IMR-90 (cell line): ENCODE measurements around the gene TAL1. TPM values are rescaled to one million over a fixed set of nuclear protein-coding genes. Genes with fewer than 3 reads are reported as not detected.

Source experiments
- ATAC-seq: fragments of 200-7000 bp; cut with Tn5 transposase; 2 replicates; pipeline ENCODE4 v1.9.1; 2020; ENCODE audit warnings: low read depth, mild to moderate bottlenecking, moderate library complexity
- BruUV-seq: library from RNA; stranded (reverse); fragments of 400-500 nt; replicated peaks from 2 replicates; lab custom pipeline; 2021; lab: Mats Ljungman, UMichigan
- CTCF ChIA-PET: fragments of 300-600 bp; formaldehyde crosslinking; extraction: SDS; loops from one replicate; lab custom pipeline; 2021; ENCODE audit warnings: antibody characterized with exemption; lab: Yijun Ruan, JAX
- POLR2A ChIA-PET: fragments of 300-600 bp; sonication (Branson Sonifier 250); formaldehyde crosslinking; loops from one replicate; lab custom pipeline; 2022; ENCODE audit warnings: antibody characterized with exemption; ENCODE audit not compliant: unreplicated experiment; lab: Charles Lee
- DNase-seq: peaks from one replicate; pipeline ENCODE4 v3.0.0; 2013
- H2AFZ ChIP-seq: replicated peaks from 2 replicates; pipeline ENCODE3; 2013; ENCODE audit warnings: low read length, mild to moderate bottlenecking; ENCODE audit not compliant: poor library complexity
- H2AK5ac ChIP-seq: 2 replicates; pipeline ENCODE4 v1.6.1; 2013; ENCODE audit warnings: low read depth, low read length, inconsistent platforms
- H2AK9ac ChIP-seq: replicated peaks from 2 replicates; pipeline ENCODE3; 2013; ENCODE audit warnings: mild to moderate bottlenecking, low read depth, low read length, moderate library complexity; ENCODE audit not compliant: poor library complexity
- H2BK120ac ChIP-seq: 2 replicates; pipeline ENCODE4 v1.6.1; 2013; ENCODE audit warnings: low read depth, low read length, inconsistent platforms
- H2BK15ac ChIP-seq: 3 replicates; pipeline ENCODE4 v1.6.1; 2013; ENCODE audit warnings: low read depth, low read length, inconsistent platforms
- H2BK20ac ChIP-seq: 2 replicates; pipeline ENCODE4 v1.6.1; 2013; ENCODE audit warnings: low read depth, mild to moderate bottlenecking, inconsistent platforms, low read length, moderate library complexity
- H2BK5ac ChIP-seq: 2 replicates; pipeline ENCODE4 v1.6.1; 2013; ENCODE audit warnings: mild to moderate bottlenecking, low read depth, low read length, inconsistent platforms; ENCODE audit not compliant: poor library complexity, severe bottlenecking
- H3K14ac ChIP-seq: replicated peaks from 2 replicates; pipeline ENCODE4 v1.6.1; 2013; ENCODE audit warnings: low read depth, low read length, inconsistent platforms
- H3K18ac ChIP-seq: 2 replicates; pipeline ENCODE4 v1.6.1; 2013; ENCODE audit warnings: low read depth, low read length, control low read depth
- H3K23ac ChIP-seq: 2 replicates; pipeline ENCODE4 v1.6.1; 2013; ENCODE audit warnings: low read depth, low read length, inconsistent platforms
- H3K27ac ChIP-seq: 2 replicates; pipeline ENCODE4 v1.5.1; 2013; ENCODE audit warnings: mild to moderate bottlenecking, control low read depth, low read length; ENCODE audit not compliant: insufficient read depth
- H3K27me3 ChIP-seq: 2 replicates; pipeline ENCODE4 v1.6.1; 2013; ENCODE audit warnings: low read length; ENCODE audit not compliant: control insufficient read depth, insufficient read depth
- H3K36me3 ChIP-seq: 2 replicates; pipeline ENCODE4 v1.6.1; 2013; ENCODE audit warnings: low read length, mixed read lengths; ENCODE audit not compliant: control insufficient read depth, insufficient read depth
- H3K4ac ChIP-seq: 2 replicates; pipeline ENCODE4 v1.6.1; 2013; ENCODE audit warnings: low read depth, low read length, inconsistent platforms
- H3K4me1 ChIP-seq: 2 replicates; pipeline ENCODE4 v1.6.1; 2013; ENCODE audit warnings: low read length, mixed read lengths; ENCODE audit not compliant: control insufficient read depth, insufficient read depth
- H3K4me2 ChIP-seq: 2 replicates; pipeline ENCODE4 v1.6.1; 2013; ENCODE audit warnings: low read depth, mild to moderate bottlenecking, control low read depth, low read length, moderate library complexity
- H3K4me3 ChIP-seq: 2 replicates; pipeline ENCODE4 v1.5.1; 2013; ENCODE audit warnings: low read depth, mild to moderate bottlenecking, control low read depth, low read length, moderate library complexity; ENCODE audit not compliant: insufficient read depth
- H3K56ac ChIP-seq: 2 replicates; pipeline ENCODE4 v1.6.1; 2013; ENCODE audit warnings: low read length, inconsistent platforms; ENCODE audit not compliant: insufficient read depth; ENCODE audit errors: extremely low read depth
- H3K79me1 ChIP-seq, 2 experiments: 2 replicates each; pipeline ENCODE4 v1.6.1; 2013; ENCODE audit warnings: low read length in 2 of 2, inconsistent platforms in 1 of 2, low read depth in 1 of 2
- H3K9ac ChIP-seq: 2 replicates; pipeline ENCODE4 v1.6.1; 2013; ENCODE audit warnings: low read depth, low read length, control low read depth
- H3K9me1 ChIP-seq: 2 replicates; pipeline ENCODE4 v1.6.1; 2013; ENCODE audit warnings: low read length, inconsistent platforms; ENCODE audit not compliant: insufficient read depth
- H3K9me3 ChIP-seq: 2 replicates; pipeline ENCODE4 v1.6.1; 2013; ENCODE audit warnings: low read length; ENCODE audit not compliant: control insufficient read depth, insufficient read depth
- H4K20me1 ChIP-seq: 2 replicates; pipeline ENCODE4 v1.6.1; 2013; ENCODE audit warnings: low read length, inconsistent platforms; ENCODE audit not compliant: insufficient read depth
- H4K5ac ChIP-seq: 2 replicates; pipeline ENCODE4 v1.6.1; 2013; ENCODE audit warnings: mild to moderate bottlenecking, low read depth, low read length, control low read depth
- H4K8ac ChIP-seq, 2 experiments: 2 replicates each; pipeline ENCODE4 v1.6.1; 2013; ENCODE audit warnings: low read depth in 2 of 2, low read length in 2 of 2, control low read depth in 1 of 2, inconsistent platforms in 1 of 2
- H4K91ac ChIP-seq: 2 replicates; pipeline ENCODE4 v1.6.1; 2013; ENCODE audit warnings: low read depth, low read length, inconsistent platforms; ENCODE audit not compliant: insufficient read depth
- CEBPB ChIP-seq: IDR thresholded peaks from 2 replicates; pipeline ENCODE4 v1.6.1; 2012; ENCODE audit warnings: low read depth, low read length, improper control_type of control experiment
- NFE2L2 ChIP-seq: fragments of 150-350 bp; IDR thresholded peaks from 2 replicates; pipeline ENCODE4 v1.6.1; 2016; ENCODE audit warnings: low read depth, mild to moderate bottlenecking, low read length
- RFX5 ChIP-seq: IDR thresholded peaks from 2 replicates; pipeline ENCODE4 v1.8.0; 2012; ENCODE audit warnings: low read depth, mild to moderate bottlenecking, low read length, moderate library complexity
- WGBS, 2 experiments: methylation state at CpG; one replicate each; pipeline versions ENCODE4 v1.1.5 to v1.1.7; 2013; ENCODE audit warnings: missing lambda C conversion rate in 2 of 2; ENCODE audit not compliant: insufficient read length in 1 of 2; ENCODE audit errors: extremely low coverage in 2 of 2; 5-methylcytosine and 5-hydroxymethylcytosine counted together
- dilution Hi-C: fragments of 300-500 bp; cut with HindIII; formaldehyde crosslinking; loops from one replicate; pipeline ENCODE4 v1.14.3; 2018; ENCODE audit warnings: low sequenced_read_pairs; ENCODE audit not compliant: unreplicated experiment
- in situ Hi-C: fragments of 300-500 bp; cut with MboI; formaldehyde crosslinking; loops from 3 replicates; pipeline ENCODE4 v1.14.3; 2019; ENCODE audit warnings: low sequenced_read_pairs, inconsistent platforms, mixed read lengths
- intact Hi-C: fragments of 100-400 bp; cut with micrococcal nuclease; formaldehyde crosslinking; loops from 2 replicates; pipeline ENCODE4 v1.10.0; 2022
- polyA plus RNA-seq, 3 experiments: library from polyadenylated mRNA; depleted of rRNA; stranded (reverse); fragments of >200 nt; gene quantifications; 2 replicates each; pipeline ENCODE4 v1.2.3, GENCODE V29; 2012; ENCODE audit warnings: low replicate concordance in 1 of 3
- total RNA-seq: library from RNA; depleted of rRNA; stranded (reverse); fragments of >200 nt; gene quantifications from 2 replicates; pipeline ENCODE4 v1.2.3, GENCODE V29; 2012

TAL1 gene
- total and polyA plus RNA-seq, 2 of the 4 experiments (the other 2 are of a cell fraction) = not detected

GRCh38 chr1:47191940-47192457 lies 40.0 kb downstream of the TAL1 start:
- no peak overlapping the region for H3K23ac ChIP-seq
- no peak overlapping the region for H4K8ac ChIP-seq
- H2BK15ac ChIP-seq = no peak overlapping the region
- H3K9me3 ChIP-seq = no peaks in the 10 kb centered on the region
- no peak overlapping the region for H3K18ac ChIP-seq
- H4K91ac ChIP-seq = no peak overlapping the region; the same call in 1 of the 2 replicates
- DNase-seq (no peak), ATAC-seq (no peak)
- no peaks in the 10 kb centered on the region for H3K79me1 ChIP-seq
- H3K27me3 ChIP-seq = peaks cover 8% of the 10 kb centered on the region
- H2AFZ ChIP-seq = no peak overlapping the region
- TF ChIP-seq NFE2L2 (no peak), CEBPB (no peak), RFX5 (no peak)
- H3K9ac ChIP-seq = 0 out of 2 replicates have a peak overlapping the region, but pooled peaks have one; percentile 15
- intact Hi-C loops = loop anchor here (5.0 kb wide), 5 partner anchors 120 to 535 kb away; partner anchors contain the start of genes CMPK1 and STIL
- H4K20me1 ChIP-seq = no peaks in the 10 kb centered on the region; the same call in 1 of the 2 replicates
- in situ Hi-C loops = no loop called here
- no peaks in the 10 kb centered on the region for H3K9me1 ChIP-seq
- no peak overlapping the region for H3K27ac ChIP-seq
- no peak overlapping the region for H3K4me3 ChIP-seq
- POLR2A ChIA-PET = interaction anchor here (0.6 kb wide), 1 partner anchor 11 kb away, joined by 4 read pairs; no protein-coding TSS in a partner anchor
- no peak overlapping the region for H2AK9ac ChIP-seq
- 67% methylated on average over 1 of the region's 4 CpGs; no CpG with 5 or more reads in 1 of the 2 experiments for WGBS, 2 experiments
- dilution Hi-C loops = no loop called here
- H3K36me3 ChIP-seq = no peaks in the 10 kb centered on the region
- no peak overlapping the region for H3K56ac ChIP-seq
- H2BK120ac ChIP-seq = no peak overlapping the region
- no peak overlapping the region for H2AK5ac ChIP-seq
- no peak overlapping the region for H4K5ac ChIP-seq
- no TSS peak for BruUV-seq
- CTCF ChIA-PET = interaction anchor here (1.2 to 4.3 kb wide), 5 partner anchors 13 to 534 kb away, joined by 3 to 23 read pairs (median 6); no protein-coding TSS in a partner anchor
- H3K14ac ChIP-seq = no peak overlapping the region
- H2BK5ac ChIP-seq = no peak overlapping the region
- no peak overlapping the region for H3K4me2 ChIP-seq
- peaks cover 2% of the 10 kb centered on the region; the same call in 1 of the 2 replicates for H3K4me1 ChIP-seq
- H2BK20ac ChIP-seq = no peak overlapping the region
- no peak overlapping the region for H3K4ac ChIP-seq
